Activated naive CD8-positive, alpha-beta T cell treated with anti-CD3 and anti-CD28 coated beads, Interleukin-2, amount 10 ng/mL, durations not matched to agents 7 days and 5 days (primary cell): Measurements from ENCODE around the gene CACNA1B. TPM values are rescaled to one million over a fixed set of nuclear protein-coding genes. Genes with fewer than 3 reads are reported as not detected.

Experiments used
- ATAC-seq: fragments of 150-1000 bp; cut with Tn5 transposase; one replicate; pipeline ENCODE4 v1.10.0; 2021; ENCODE audit warnings: low read depth, moderate library complexity
- POLR2A ChIA-PET: fragments of 350-600 bp; sonication (Branson Sonifier 250); formaldehyde crosslinking; loops from one replicate; lab custom pipeline; 2021; ENCODE audit warnings: antibody characterized with exemption; lab: Charles Lee
- DNase-seq: peaks from one replicate; pipeline ENCODE4 v3.0.0; 2021
- H3K27ac Mint-ChIP-seq: one replicate; pipeline ENCODE4 v1.8.0; 2022; ENCODE audit warnings: mild to moderate bottlenecking, mixed read lengths
- H3K27me3 Mint-ChIP-seq: one replicate; pipeline ENCODE4 v1.8.0; 2022; ENCODE audit warnings: mild to moderate bottlenecking, moderate library complexity, mixed read lengths
- H3K36me3 Mint-ChIP-seq: one replicate; pipeline ENCODE4 v1.8.0; 2021; ENCODE audit warnings: mild to moderate bottlenecking, mixed read lengths
- H3K4me1 Mint-ChIP-seq: one replicate; pipeline ENCODE4 v1.8.0; 2021; ENCODE audit warnings: mixed read lengths
- H3K4me3 Mint-ChIP-seq: one replicate; pipeline ENCODE4 v1.8.0; 2022; ENCODE audit warnings: mild to moderate bottlenecking, moderate library complexity, mixed read lengths
- H3K9me3 Mint-ChIP-seq: one replicate; pipeline ENCODE4 v1.8.0; 2021; ENCODE audit warnings: mixed read lengths
- total RNA-seq, 2 experiments: library from RNA; stranded (reverse); gene quantifications; one replicate each; pipeline ENCODE4 v1.2.3, GENCODE V29; 2021

The CACNA1B gene
- total RNA-seq, 2 experiments from 2014 or later, result not detected

- POLR2A ChIA-PET, result no interaction called here
- Mint-ChIP-seq H3K9me3 (no peaks in the 10 kb centered on the region), H3K27me3 (peaks cover 7% of the 10 kb centered on the region), H3K27ac (no peak overlapping the region), H3K36me3 (no peaks in the 10 kb centered on the region), H3K4me3 (no peak overlapping the region), H3K4me1 (no peaks in the 10 kb centered on the region)
- no peak for DNase-seq
- no peak for ATAC-seq
Measured at GRCh38 chr9:137907776-137908175, 30.2 kb downstream of the CACNA1B start.

- H3K36me3 Mint-ChIP-seq, result no peaks in the 10 kb centered on the region
- no peaks in the 10 kb centered on the region for H3K4me1 Mint-ChIP-seq
- ATAC-seq (no peak), DNase-seq (no peak)
- H3K27me3 Mint-ChIP-seq, result peaks cover 2% of the 10 kb centered on the region
- no peaks in the 10 kb centered on the region for H3K9me3 Mint-ChIP-seq
- no peak overlapping the region for H3K4me3 Mint-ChIP-seq
- H3K27ac Mint-ChIP-seq, result no peak overlapping the region
- POLR2A ChIA-PET, result no interaction called here
Measured at GRCh38 chr9:137912671-137913070, 35.1 kb downstream of the CACNA1B start.

- no peaks in the 10 kb centered on the region for H3K9me3 Mint-ChIP-seq
- H3K36me3 Mint-ChIP-seq, result no peaks in the 10 kb centered on the region
- H3K4me3 Mint-ChIP-seq, result no peak overlapping the region
- ATAC-seq (no peak), DNase-seq (no peak)
- peaks cover 2% of the 10 kb centered on the region for H3K27me3 Mint-ChIP-seq
- H3K27ac Mint-ChIP-seq, result no peak overlapping the region
- POLR2A ChIA-PET, result no interaction called here
- H3K4me1 Mint-ChIP-seq, result no peaks in the 10 kb centered on the region
Measured at GRCh38 chr9:137913132-137913531, 35.5 kb downstream of the CACNA1B start.

GRCh38 chr9:137913771-137914767 is 36.5 kb downstream of the CACNA1B start:
- POLR2A ChIA-PET, result no interaction called here
- H3K4me3 Mint-ChIP-seq, result no peak overlapping the region
- H3K9me3 Mint-ChIP-seq, result no peaks in the 10 kb centered on the region
- no peak for DNase-seq
- H3K36me3 Mint-ChIP-seq, result no peaks in the 10 kb centered on the region
- H3K27ac Mint-ChIP-seq, result no peak overlapping the region
- peaks cover 2% of the 10 kb centered on the region for H3K27me3 Mint-ChIP-seq
- no peaks in the 10 kb centered on the region for H3K4me1 Mint-ChIP-seq
- ATAC-seq, result no peak

- POLR2A ChIA-PET, result no interaction called here
- no peak overlapping the region for H3K4me3 Mint-ChIP-seq
- no peaks in the 10 kb centered on the region for H3K4me1 Mint-ChIP-seq
- ATAC-seq, result no peak
- no peaks in the 10 kb centered on the region for H3K36me3 Mint-ChIP-seq
- H3K27me3 Mint-ChIP-seq, result peaks cover 2% of the 10 kb centered on the region
- H3K9me3 Mint-ChIP-seq, result no peaks in the 10 kb centered on the region
- no peak overlapping the region for H3K27ac Mint-ChIP-seq
- no peak for DNase-seq
Measured at GRCh38 chr9:137916540-137916939, 39.0 kb downstream of the CACNA1B start.

GRCh38 chr9:137917116-137917515 is 39.5 kb downstream of the CACNA1B start:
- POLR2A ChIA-PET, result no interaction called here
- ATAC-seq, result no peak
- no peaks in the 10 kb centered on the region for H3K9me3 Mint-ChIP-seq
- H3K27ac Mint-ChIP-seq, result no peak overlapping the region
- H3K27me3 Mint-ChIP-seq, result peaks cover 2% of the 10 kb centered on the region
- no peak for DNase-seq
- no peak overlapping the region for H3K4me3 Mint-ChIP-seq
- H3K36me3 Mint-ChIP-seq, result no peaks in the 10 kb centered on the region
- no peaks in the 10 kb centered on the region for H3K4me1 Mint-ChIP-seq

GRCh38 chr9:137917795-137918194 is 40.2 kb downstream of the CACNA1B start:
- POLR2A ChIA-PET, result no interaction called here

GRCh38 chr9:137918331-137919094 is 40.9 kb downstream of the CACNA1B start:
- Mint-ChIP-seq H3K9me3 (no peaks in the 10 kb centered on the region), H3K36me3 (no peaks in the 10 kb centered on the region), H3K27ac (no peak overlapping the region), H3K4me1 (no peaks in the 10 kb centered on the region), H3K4me3 (no peak overlapping the region), H3K27me3 (peaks cover 2% of the 10 kb centered on the region)
- POLR2A ChIA-PET, result no interaction called here
- ATAC-seq (no peak), DNase-seq (no peak)

More at GRCh38 chr9:137917795-137918194, 40.2 kb downstream of the CACNA1B start:
- DNase-seq, result no peak
- Mint-ChIP-seq H3K27me3 (peaks cover 2% of the 10 kb centered on the region), H3K4me1 (no peaks in the 10 kb centered on the region), H3K4me3 (no peak overlapping the region), H3K36me3 (no peaks in the 10 kb centered on the region), H3K9me3 (no peaks in the 10 kb centered on the region), H3K27ac (no peak overlapping the region)
- ATAC-seq, result no peak

- Mint-ChIP-seq H3K27me3 (peaks cover 2% of the 10 kb centered on the region), H3K4me3 (no peak overlapping the region), H3K4me1 (no peaks in the 10 kb centered on the region), H3K36me3 (no peaks in the 10 kb centered on the region), H3K27ac (no peak overlapping the region), H3K9me3 (no peaks in the 10 kb centered on the region)
- DNase-seq (no peak), ATAC-seq (no peak)
- POLR2A ChIA-PET, result no interaction called here
Measured at GRCh38 chr9:137919095-137919465, 41.5 kb downstream of the CACNA1B start.

GRCh38 chr9:137919649-137920141 is 42.1 kb downstream of the CACNA1B start:
- Mint-ChIP-seq H3K36me3 (no peaks in the 10 kb centered on the region), H3K4me3 (no peak overlapping the region), H3K27ac (no peak overlapping the region), H3K9me3 (no peaks in the 10 kb centered on the region), H3K4me1 (no peaks in the 10 kb centered on the region), H3K27me3 (peaks cover 2% of the 10 kb centered on the region)
- DNase-seq (no peak), ATAC-seq (no peak)
- POLR2A ChIA-PET, result no interaction called here

GRCh38 chr9:137920753-137921152 is 43.2 kb downstream of the CACNA1B start:
- Mint-ChIP-seq H3K4me1 (no peaks in the 10 kb centered on the region), H3K9me3 (no peaks in the 10 kb centered on the region), H3K27ac (no peak overlapping the region), H3K27me3 (peaks cover 2% of the 10 kb centered on the region), H3K4me3 (no peak overlapping the region), H3K36me3 (no peaks in the 10 kb centered on the region)
- POLR2A ChIA-PET, result no interaction called here
- no peak for ATAC-seq
- DNase-seq, result no peak

GRCh38 chr9:137924169-137924568 is 46.6 kb downstream of the CACNA1B start:
- no peaks in the 10 kb centered on the region for H3K4me1 Mint-ChIP-seq
- peaks cover 5% of the 10 kb centered on the region for H3K27me3 Mint-ChIP-seq
- POLR2A ChIA-PET, result no interaction called here
- H3K27ac Mint-ChIP-seq, result no peak overlapping the region
- no peak overlapping the region for H3K4me3 Mint-ChIP-seq
- no peaks in the 10 kb centered on the region for H3K36me3 Mint-ChIP-seq
- ATAC-seq, result no peak
- no peak for DNase-seq
- H3K9me3 Mint-ChIP-seq, result peaks cover 7% of the 10 kb centered on the region

GRCh38 chr9:137924761-137925369 is 47.3 kb downstream of the CACNA1B start:
- POLR2A ChIA-PET, result no interaction called here
- peaks cover 7% of the 10 kb centered on the region for H3K9me3 Mint-ChIP-seq
- no peaks in the 10 kb centered on the region for H3K4me1 Mint-ChIP-seq
- no peak for DNase-seq
- H3K36me3 Mint-ChIP-seq, result no peaks in the 10 kb centered on the region
- H3K4me3 Mint-ChIP-seq, result no peak overlapping the region
- H3K27me3 Mint-ChIP-seq, result peaks cover 5% of the 10 kb centered on the region
- H3K27ac Mint-ChIP-seq, result no peak overlapping the region
- ATAC-seq, result no peak
